ENCODE results near the gene PPFIA3. TPM values are rescaled to one million over a fixed set of nuclear protein-coding genes. Genes with fewer than 3 reads are reported as not detected.

The PPFIA3 gene
- total RNA-seq, 1 experiment from 2014 or later, result 19.1 TPM

- H3K4me1 ChIP-seq (ENCODE audit: insufficient read depth, low read length), result no peaks in the 10 kb centered on the region
- H3K27me3 ChIP-seq (ENCODE audit: insufficient read depth, low read length), result no peaks in the 10 kb centered on the region
- no peak overlapping the region for H2AFZ ChIP-seq (ENCODE audit: low read length)
- WGBS (ENCODE audit: extremely low coverage, insufficient read length, low lambda C conversion rate), result no CpG with 5 or more reads among the region's 1 CpG
- no peak overlapping the region for H2BK15ac ChIP-seq (ENCODE audit: low read depth, low read length)
- H3K36me3 Mint-ChIP-seq (ENCODE audit: insufficient read depth in 1 of 3, low read depth in 3 of 3), result peaks cover 4 to 5% (median 5%) of the 10 kb centered on the region in 3 experiments
- H2BK120ac ChIP-seq (ENCODE audit: low read depth, low read length, poor library complexity, severe bottlenecking), result no peak overlapping the region
- no peaks in the 10 kb centered on the region for H4K20me1 ChIP-seq (ENCODE audit: control insufficient read depth, insufficient read depth, insufficient read length)
- H3K27ac Mint-ChIP-seq, result no peak overlapping the region
- no peak overlapping the region for H4K8ac ChIP-seq (replicated peaks; ENCODE audit: insufficient read length, low read depth, low read length)
- H4K5ac ChIP-seq (ENCODE audit: insufficient read length, low read depth, low read length), result no peak overlapping the region
- no peak overlapping the region for H3T11ph ChIP-seq (ENCODE audit: low read length)
- H3K23ac ChIP-seq (ENCODE audit: insufficient read length, low read depth, low read length), result no peak overlapping the region
- H3K79me1 ChIP-seq (ENCODE audit: insufficient read depth, low read depth, low read length, poor library complexity, severe bottlenecking), result no peaks in the 10 kb centered on the region
- no peak overlapping the region for H2BK12ac ChIP-seq (ENCODE audit: insufficient read length, low read depth, low read length)
- DNase-seq, result no peak
- H3K23me2 ChIP-seq (ENCODE audit: insufficient read length, low read depth, low read length, poor library complexity, severe bottlenecking), result peaks cover 5% of the 10 kb centered on the region
- H4K91ac ChIP-seq (ENCODE audit: insufficient read length, low read depth, low read length), result no peak overlapping the region
- no peaks in the 10 kb centered on the region for H3K9me3 ChIP-seq (ENCODE audit: control insufficient read depth, low read depth, low read length)
- H3K9ac ChIP-seq (ENCODE audit: extremely low read depth, insufficient read length, low read length), result no peak overlapping the region
- H3K56ac ChIP-seq (ENCODE audit: insufficient read length, low read depth, low read length), result no peak overlapping the region
- H3K27ac ChIP-seq (ENCODE audit: insufficient read length, low read depth, low read length), result no peak overlapping the region
- no peak overlapping the region for H2AK5ac ChIP-seq (ENCODE audit: insufficient read length, low read length)
- peaks cover 4 to 11% of the 10 kb centered on the region in 2 experiments for H3K4me1 Mint-ChIP-seq
- TF ChIP-seq CTCF (conservative IDR thresholded peaks at IDR 0.05), result no peak
- H3K4me2 ChIP-seq (ENCODE audit: insufficient read depth, insufficient read length, low read length), result no peak overlapping the region
- H2BK20ac ChIP-seq (ENCODE audit: low read depth, low read length, poor library complexity, severe bottlenecking), result no peak overlapping the region
- H3K9me3 Mint-ChIP-seq, result peaks cover 3% of the 10 kb centered on the region in 2 experiments; a peak in 3 of 5 replicates
- H2BK5ac ChIP-seq (ENCODE audit: insufficient read length, low read length), result no peak overlapping the region
- H3K4me3 Mint-ChIP-seq, result no peak overlapping the region
- H3K14ac ChIP-seq (ENCODE audit: insufficient read depth, low read length), result no peak overlapping the region
- H3K79me2 ChIP-seq (ENCODE audit: insufficient read depth, low read length), result peaks cover 7% of the 10 kb centered on the region
- H3K4ac ChIP-seq (ENCODE audit: low read depth, low read length), result no peak overlapping the region
- H3K27me3 Mint-ChIP-seq (ENCODE audit: low read depth), result peaks cover 36% of the 10 kb centered on the region
- no peak overlapping the region for H3K18ac ChIP-seq (ENCODE audit: insufficient read length, low read depth, low read length)
These were observed 38.1 kb upstream of the PPFIA3 start for GRCh38 chr19:49081273-49081672.
